ENCODE data around the gene PCDHA5. TPM values are rescaled to one million over a fixed set of nuclear protein-coding genes. Genes with fewer than 3 reads are reported as not detected.
"Not testable (repeated sequence)": the region's sequence is repeated elsewhere in the genome, so short reads cannot be mapped to it uniquely, and the experiment has no call there.

PCDHA5 gene
- total and polyA plus RNA-seq, 2 of the 13 experiments (the other 11 are each of a cell fraction or from before 2014, with no cell fraction given): not detected

GRCh38 chr5:140795259-140795641 is 26.2 kb upstream of the PCDHA5 start:
- H3K36me3 ChIP-seq (replicated peaks in 1 of 2; ENCODE audit: control insufficient read depth in 1 of 2, insufficient read depth in 2 of 2, low read length in 2 of 2): no peaks in the 10 kb centered on the region
- no peak overlapping the region for H3K4me2 ChIP-seq (ENCODE audit: low read depth, low read length)
- H3K9me3 ChIP-seq (ENCODE audit: low read length): peaks cover 31% of the 10 kb centered on the region
- ChIA-PET POLR2A (no interaction called here), CTCF (ENCODE audit: low intra/inter-chr PET ratio, low total read pairs) (no interaction called here)
- no peaks in the 10 kb centered on the region for H3K4me1 ChIP-seq (ENCODE audit: insufficient read depth, low read length)
- no peak overlapping the region for H3K9ac ChIP-seq (ENCODE audit: insufficient read depth, low read depth, low read length)
- intact Hi-C loops (cut with micrococcal nuclease; ENCODE audit: unreplicated experiment) (no loop called here), in situ Hi-C loops (cut with HindIII; ENCODE audit: extremely low pct_ligation_motif_present, low pct_unique_long_range_greater_than_20kb) (no loop called here)
- FAIRE-seq: no peak
- peak; percentile 69 for ATAC-seq
- H2AFZ ChIP-seq (ENCODE audit: low read length): no peak overlapping the region
- DNase-seq (ENCODE audit: low spot score): no peak
- no peaks in the 10 kb centered on the region for H4K20me1 ChIP-seq (ENCODE audit: insufficient read depth, low read length)
- H3K27me3 ChIP-seq (ENCODE audit: control insufficient read depth in 1 of 2, insufficient read depth in 2 of 2, low read length in 2 of 2): no peaks in the 10 kb centered on the region
- no peaks in the 10 kb centered on the region for H3K79me2 ChIP-seq (ENCODE audit: insufficient read depth, low read length)
- no peak overlapping the region for H3K4me3 ChIP-seq (replicated peaks in 1 of 3; ENCODE audit: insufficient read depth in 1 of 3, low read depth in 2 of 3, low read length in 3 of 3)
- no TSS peak for BruUV-seq (replicated peaks)
- 41% methylated on average over 15 of the region's 15 CpGs for WGBS (ENCODE audit: low lambda C conversion rate)
- TF ChIP-seq TMF1 (CRISPR knock-in tag; IDR thresholded peaks at IDR 0.05; ENCODE audit: low read depth): no peak
- TF ChIP-seq, protein P1, sequence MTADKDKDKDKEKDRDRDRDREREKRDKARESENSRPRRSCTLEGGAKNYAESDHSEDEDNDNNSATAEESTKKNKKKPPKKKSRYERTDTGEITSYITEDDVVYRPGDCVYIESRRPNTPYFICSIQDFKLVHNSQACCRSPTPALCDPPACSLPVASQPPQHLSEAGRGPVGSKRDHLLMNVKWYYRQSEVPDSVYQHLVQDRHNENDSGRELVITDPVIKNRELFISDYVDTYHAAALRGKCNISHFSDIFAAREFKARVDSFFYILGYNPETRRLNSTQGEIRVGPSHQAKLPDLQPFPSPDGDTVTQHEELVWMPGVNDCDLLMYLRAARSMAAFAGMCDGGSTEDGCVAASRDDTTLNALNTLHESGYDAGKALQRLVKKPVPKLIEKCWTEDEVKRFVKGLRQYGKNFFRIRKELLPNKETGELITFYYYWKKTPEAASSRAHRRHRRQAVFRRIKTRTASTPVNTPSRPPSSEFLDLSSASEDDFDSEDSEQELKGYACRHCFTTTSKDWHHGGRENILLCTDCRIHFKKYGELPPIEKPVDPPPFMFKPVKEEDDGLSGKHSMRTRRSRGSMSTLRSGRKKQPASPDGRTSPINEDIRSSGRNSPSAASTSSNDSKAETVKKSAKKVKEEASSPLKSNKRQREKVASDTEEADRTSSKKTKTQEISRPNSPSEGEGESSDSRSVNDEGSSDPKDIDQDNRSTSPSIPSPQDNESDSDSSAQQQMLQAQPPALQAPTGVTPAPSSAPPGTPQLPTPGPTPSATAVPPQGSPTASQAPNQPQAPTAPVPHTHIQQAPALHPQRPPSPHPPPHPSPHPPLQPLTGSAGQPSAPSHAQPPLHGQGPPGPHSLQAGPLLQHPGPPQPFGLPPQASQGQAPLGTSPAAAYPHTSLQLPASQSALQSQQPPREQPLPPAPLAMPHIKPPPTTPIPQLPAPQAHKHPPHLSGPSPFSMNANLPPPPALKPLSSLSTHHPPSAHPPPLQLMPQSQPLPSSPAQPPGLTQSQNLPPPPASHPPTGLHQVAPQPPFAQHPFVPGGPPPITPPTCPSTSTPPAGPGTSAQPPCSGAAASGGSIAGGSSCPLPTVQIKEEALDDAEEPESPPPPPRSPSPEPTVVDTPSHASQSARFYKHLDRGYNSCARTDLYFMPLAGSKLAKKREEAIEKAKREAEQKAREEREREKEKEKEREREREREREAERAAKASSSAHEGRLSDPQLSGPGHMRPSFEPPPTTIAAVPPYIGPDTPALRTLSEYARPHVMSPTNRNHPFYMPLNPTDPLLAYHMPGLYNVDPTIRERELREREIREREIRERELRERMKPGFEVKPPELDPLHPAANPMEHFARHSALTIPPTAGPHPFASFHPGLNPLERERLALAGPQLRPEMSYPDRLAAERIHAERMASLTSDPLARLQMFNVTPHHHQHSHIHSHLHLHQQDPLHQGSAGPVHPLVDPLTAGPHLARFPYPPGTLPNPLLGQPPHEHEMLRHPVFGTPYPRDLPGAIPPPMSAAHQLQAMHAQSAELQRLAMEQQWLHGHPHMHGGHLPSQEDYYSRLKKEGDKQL (CRISPR knock-in tag; IDR thresholded peaks at IDR 0.05; ENCODE audit: low read depth): no peak
- TF ChIP-seq BCL6 (CRISPR knock-in tag; IDR thresholded peaks at IDR 0.05): no peak
- H3K27ac ChIP-seq (ENCODE audit: extremely low read length, insufficient read depth, low read length): no peak overlapping the region

- H2AFZ ChIP-seq (ENCODE audit: low read length); H3K79me2 ChIP-seq (ENCODE audit: insufficient read depth, low read length); H3K4me1 ChIP-seq (ENCODE audit: insufficient read depth, low read length); BruUV-seq (replicated peaks); H3K27ac ChIP-seq (ENCODE audit: extremely low read length, insufficient read depth, low read length); DNase-seq (ENCODE audit: low spot score); FAIRE-seq; ATAC-seq; H3K4me2 ChIP-seq (ENCODE audit: low read depth, low read length); CTCF ChIA-PET (ENCODE audit: low intra/inter-chr PET ratio, low total read pairs); H3K27me3 ChIP-seq (ENCODE audit: control insufficient read depth in 1 of 2, insufficient read depth in 2 of 2, low read length in 2 of 2); H3K36me3 ChIP-seq (replicated peaks in 1 of 2; ENCODE audit: control insufficient read depth in 1 of 2, insufficient read depth in 2 of 2, low read length in 2 of 2); H3K4me3 ChIP-seq (replicated peaks in 1 of 3; ENCODE audit: insufficient read depth in 1 of 3, low read depth in 2 of 3, low read length in 3 of 3); intact Hi-C loops (cut with micrococcal nuclease; ENCODE audit: unreplicated experiment); POLR2A ChIA-PET; H3K9ac ChIP-seq (ENCODE audit: insufficient read depth, low read depth, low read length); H4K20me1 ChIP-seq (ENCODE audit: insufficient read depth, low read length); in situ Hi-C loops (cut with HindIII; ENCODE audit: extremely low pct_ligation_motif_present, low pct_unique_long_range_greater_than_20kb): not testable (repeated sequence)
- peaks cover 31% of the 10 kb centered on the region for H3K9me3 ChIP-seq (ENCODE audit: low read length)
- 88% methylated on average over 61 of the region's 72 CpGs for WGBS (ENCODE audit: low lambda C conversion rate)
These were observed 25.2 kb upstream of the PCDHA5 start for GRCh38 chr5:140796072-140796717.
